Mammary epithelial cell (primary cell): ENCODE results near the gene LHPP.

ENCODE experiments used
- CTCF ChIP-seq, 2 donors: IDR thresholded peaks in 1 of 2; conservative IDR thresholded peaks in 1 of 2; 2 replicates each; pipeline ENCODE4 v1.5.1; 2011 to 2012; ENCODE audit warnings: inconsistent platforms in 2 of 2, low read length in 2 of 2, mild to moderate bottlenecking in 2 of 2, control low read depth in 1 of 2, low read depth in 1 of 2; ENCODE audit not compliant: insufficient read depth in 1 of 2; ENCODE audit errors: extremely low read depth in 1 of 2
- EZH2 ChIP-seq: IDR thresholded peaks from 2 replicates; pipeline ENCODE4 v1.6.1; 2012; ENCODE audit warnings: low read length, inconsistent platforms, borderline replicate concordance

- no peak for TF ChIP-seq CTCF (conservative IDR thresholded peaks at IDR 0.05 in 1 of 2, IDR thresholded peaks at IDR 0.05 in 1 of 2; ENCODE audit: extremely low read depth in 1 of 2, insufficient read depth in 1 of 2, low read depth in 1 of 2, low read length in 2 of 2)
- no peak for TF ChIP-seq EZH2
Observed at GRCh38 chr10:124543971-124544370, 82.3 kb downstream of the LHPP start.
